Glutamatergic neuron (in vitro differentiated cells): ENCODE measurements around the gene STAP2. TPM values are rescaled to one million over a fixed set of nuclear protein-coding genes. Genes with fewer than 3 reads are reported as not detected.

Experiments
- DNase-seq: peaks from one replicate; pipeline ENCODE4 v3.0.0; 2022
- H3K27ac Mint-ChIP-seq: one replicate; pipeline ENCODE4 v1.8.0; 2020; ENCODE audit warnings: mild to moderate bottlenecking, mixed read lengths, inconsistent platforms; ENCODE audit not compliant: unreplicated experiment
- H3K27me3 Mint-ChIP-seq: one replicate; pipeline ENCODE4 v1.8.0; 2020; ENCODE audit warnings: mild to moderate bottlenecking, moderate library complexity, mixed read lengths, inconsistent platforms; ENCODE audit not compliant: unreplicated experiment
- H3K36me3 Mint-ChIP-seq: one replicate; pipeline ENCODE4 v1.8.0; 2020; ENCODE audit warnings: mild to moderate bottlenecking, mixed read lengths, inconsistent platforms; ENCODE audit not compliant: unreplicated experiment
- H3K4me1 Mint-ChIP-seq: one replicate; pipeline ENCODE4 v1.8.0; 2020; ENCODE audit warnings: mild to moderate bottlenecking, low read depth, mixed read lengths, inconsistent platforms; ENCODE audit not compliant: unreplicated experiment
- H3K4me3 Mint-ChIP-seq: one replicate; pipeline ENCODE4 v1.8.0; 2020; ENCODE audit warnings: mild to moderate bottlenecking, mixed read lengths, inconsistent platforms; ENCODE audit not compliant: unreplicated experiment
- H3K9me3 Mint-ChIP-seq: one replicate; pipeline ENCODE4 v1.8.0; 2020; ENCODE audit warnings: mild to moderate bottlenecking, moderate library complexity, mixed read lengths, inconsistent platforms; ENCODE audit not compliant: unreplicated experiment
- CTCF ChIP-seq: fragments of 200-600 bp; sonication (generic); IDR thresholded peaks from one replicate; pipeline ENCODE4 v1.5.0; 2021; ENCODE audit not compliant: partially characterized antibody, unreplicated experiment
- long read RNA-seq: library from polyadenylated mRNA; unstranded; transcript quantifications from one replicate; pipeline ENCODE4 v2.0.0, GENCODE V29; 2020; ENCODE audit not compliant: unreplicated experiment
- total RNA-seq: library from RNA; stranded (reverse); fragmentation: NEBNext Ultra II Directional; extraction: Animal tissue kit (Norgen Biotek cat#: 25700); gene quantifications from one replicate; pipeline ENCODE4 v1.2.1, GENCODE V29; 2021; ENCODE audit not compliant: unreplicated experiment

The STAP2 gene
- 18.1 TPM for total RNA-seq
- long read RNA-seq, transcript STAP2-201 (13 exons, 1,426 nt) = major isoform, 7 of 13 reads
- long read RNA-seq, partial matches to known transcripts = 0 of 13 reads
- long read RNA-seq, other reads (novel, unspliced or antisense) = 4 of 13 reads

GRCh38 chr19:4338441-4339355 is at the start of gene STAP2:
TSS of gene STAP2 (minus strand) at chr19:4338827. CDS start at chr19:4338753, 74 bp downstream.
- no peak for TF ChIP-seq CTCF
- peak within 1 kb of the TSS; percentile 94 for H3K27ac Mint-ChIP-seq
- H3K9me3 Mint-ChIP-seq = peaks cover 13% of the 10 kb centered on the region
- peaks cover 9% of the 10 kb centered on the region for H3K4me1 Mint-ChIP-seq
- peak within 1 kb of the TSS; percentile 85 for H3K4me3 Mint-ChIP-seq
- H3K36me3 Mint-ChIP-seq = no peaks in the 10 kb centered on the region
- DNase-seq = no peak
- H3K27me3 Mint-ChIP-seq = peaks cover 14% of the 10 kb centered on the region

GRCh38 chr19:4386041-4386782 is 47.6 kb upstream of the STAP2 start:
- no peak for DNase-seq
- Mint-ChIP-seq H3K27ac (peak overlapping the region; percentile 38), H3K4me1 (peaks cover 36% of the 10 kb centered on the region), H3K9me3 (peaks cover 3% of the 10 kb centered on the region), H3K27me3 (peaks cover 6% of the 10 kb centered on the region), H3K36me3 (no peaks in the 10 kb centered on the region), H3K4me3 (peak overlapping the region; percentile 30)
- peak; percentile 33 for TF ChIP-seq CTCF

- Mint-ChIP-seq H3K27ac (no peak overlapping the region), H3K4me1 (peaks cover 33% of the 10 kb centered on the region), H3K4me3 (no peak overlapping the region), H3K9me3 (peaks cover 4% of the 10 kb centered on the region), H3K27me3 (peaks cover 6% of the 10 kb centered on the region), H3K36me3 (no peaks in the 10 kb centered on the region)
- TF ChIP-seq CTCF = no peak
- DNase-seq = no peak
These were observed 46.8 kb upstream of the STAP2 start for GRCh38 chr19:4385291-4386040.

GRCh38 chr19:4380254-4380727 is 41.7 kb upstream of the STAP2 start:
- Mint-ChIP-seq H3K9me3 (peaks cover 5% of the 10 kb centered on the region), H3K4me1 (peaks cover 32% of the 10 kb centered on the region), H3K36me3 (no peaks in the 10 kb centered on the region), H3K4me3 (no peak overlapping the region), H3K27ac (no peak overlapping the region), H3K27me3 (peaks cover 6% of the 10 kb centered on the region)
- no peak for DNase-seq
- TF ChIP-seq CTCF = no peak
